Activated naive CD4-positive, alpha-beta T cell treated with anti-CD3 and anti-CD28 coated beads, Interleukin-2, amount 50 U/mL, for 24 hours (primary cell): ENCODE data around the gene B4GAT1.
"Not testable (repeated sequence)": the region's sequence is repeated elsewhere in the genome, so short reads cannot be mapped to it uniquely, and the experiment has no call there.

Source experiments
- H3K27ac Mint-ChIP-seq: one replicate; pipeline ENCODE4 v1.8.0; 2021; ENCODE audit warnings: mild to moderate bottlenecking, mixed read lengths
- H3K27me3 Mint-ChIP-seq: one replicate; pipeline ENCODE4 v1.8.0; 2021; ENCODE audit warnings: mixed read lengths
- H3K36me3 Mint-ChIP-seq: one replicate; pipeline ENCODE4 v1.8.0; 2021; ENCODE audit warnings: mixed read lengths
- H3K4me1 Mint-ChIP-seq: one replicate; pipeline ENCODE4 v1.8.0; 2021; ENCODE audit warnings: mixed read lengths
- H3K4me3 Mint-ChIP-seq: one replicate; pipeline ENCODE4 v1.8.0; 2021; ENCODE audit warnings: mild to moderate bottlenecking, mixed read lengths
- H3K9me3 Mint-ChIP-seq: one replicate; pipeline ENCODE4 v1.8.0; 2021; ENCODE audit warnings: mixed read lengths

B4GAT1 gene

DNA sequence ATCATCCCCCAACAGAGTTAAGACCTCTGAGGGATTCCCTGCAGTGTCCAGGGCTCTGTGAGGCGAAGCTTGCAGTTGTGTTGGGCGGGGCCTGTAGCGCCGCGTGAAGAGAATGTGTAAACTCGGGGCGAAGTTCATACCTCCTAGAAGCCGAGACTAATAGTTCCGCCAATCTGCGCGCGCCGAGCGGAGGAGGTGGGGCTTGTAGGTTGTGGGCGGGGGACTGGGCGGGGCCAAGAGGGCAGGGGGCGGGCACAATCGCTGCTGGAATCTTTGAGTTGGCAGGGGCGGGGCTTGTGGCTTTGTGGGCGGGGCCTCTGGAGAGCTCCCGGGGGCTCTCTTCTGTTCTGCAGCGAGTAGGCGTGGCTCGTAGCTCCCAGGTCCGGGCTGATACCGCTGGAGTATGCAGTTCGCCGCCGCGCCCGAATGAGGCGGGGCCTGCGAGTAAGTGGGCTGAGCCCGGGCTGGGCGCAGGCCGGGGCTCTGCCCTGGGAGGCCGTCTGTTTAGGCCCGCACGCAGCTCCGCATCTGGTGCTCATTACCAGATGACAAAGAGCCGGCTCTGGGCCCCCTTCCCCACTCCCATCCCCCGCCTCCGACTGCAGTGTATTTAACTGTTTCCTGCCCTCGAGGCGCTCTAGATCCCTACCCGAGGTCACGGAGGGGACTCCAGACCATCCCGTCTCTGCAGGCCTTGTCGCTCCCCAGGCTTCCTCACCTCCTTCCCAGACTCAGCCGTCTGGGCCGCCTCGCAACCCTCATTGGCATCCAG is 34.7 kb downstream of the B4GAT1 start:
- H3K27ac Mint-ChIP-seq, result peak overlapping the region; percentile 92
- peaks cover 42% of the 10 kb centered on the region for H3K4me1 Mint-ChIP-seq
- H3K36me3 Mint-ChIP-seq, result no peaks in the 10 kb centered on the region
- no peaks in the 10 kb centered on the region for H3K27me3 Mint-ChIP-seq
- no peaks in the 10 kb centered on the region for H3K9me3 Mint-ChIP-seq
- H3K4me3 Mint-ChIP-seq, result peak overlapping the region; percentile 91

DNA sequence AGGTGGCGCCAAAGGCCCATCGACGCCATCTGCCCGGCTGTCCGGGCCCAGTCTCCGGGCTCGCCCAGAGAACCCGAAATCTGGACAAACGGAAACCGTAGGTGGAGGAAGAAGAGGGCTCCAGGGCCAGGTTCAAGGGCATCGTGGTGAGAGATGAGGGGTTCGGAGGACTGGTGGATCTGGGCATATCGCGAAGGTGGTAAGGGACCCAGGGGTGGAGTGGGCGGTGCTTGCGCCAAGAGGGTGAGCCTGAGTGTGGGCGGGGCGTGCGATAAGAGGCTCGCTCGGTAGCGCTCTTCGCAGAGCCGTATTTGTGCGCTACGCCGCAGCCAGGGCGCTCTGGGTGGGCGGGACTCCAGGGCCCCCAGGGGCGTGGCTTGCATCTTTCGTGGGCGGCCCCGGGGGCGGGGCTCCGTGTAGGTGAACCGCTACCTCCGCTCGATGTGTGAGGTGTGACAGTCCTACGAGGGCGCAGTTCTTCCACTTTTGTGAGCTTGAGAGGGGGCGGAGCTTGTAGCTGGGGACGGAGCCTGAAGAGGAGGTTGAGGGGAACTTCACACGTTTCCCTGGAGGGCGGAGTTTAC is 35.4 kb downstream of the B4GAT1 start:
- no peaks in the 10 kb centered on the region for H3K36me3 Mint-ChIP-seq
- no peaks in the 10 kb centered on the region for H3K9me3 Mint-ChIP-seq
- no peaks in the 10 kb centered on the region for H3K27me3 Mint-ChIP-seq
- H3K27ac Mint-ChIP-seq, result peak overlapping the region; percentile 92
- peaks cover 36% of the 10 kb centered on the region for H3K4me1 Mint-ChIP-seq
- peak overlapping the region; percentile 91 for H3K4me3 Mint-ChIP-seq

DNA sequence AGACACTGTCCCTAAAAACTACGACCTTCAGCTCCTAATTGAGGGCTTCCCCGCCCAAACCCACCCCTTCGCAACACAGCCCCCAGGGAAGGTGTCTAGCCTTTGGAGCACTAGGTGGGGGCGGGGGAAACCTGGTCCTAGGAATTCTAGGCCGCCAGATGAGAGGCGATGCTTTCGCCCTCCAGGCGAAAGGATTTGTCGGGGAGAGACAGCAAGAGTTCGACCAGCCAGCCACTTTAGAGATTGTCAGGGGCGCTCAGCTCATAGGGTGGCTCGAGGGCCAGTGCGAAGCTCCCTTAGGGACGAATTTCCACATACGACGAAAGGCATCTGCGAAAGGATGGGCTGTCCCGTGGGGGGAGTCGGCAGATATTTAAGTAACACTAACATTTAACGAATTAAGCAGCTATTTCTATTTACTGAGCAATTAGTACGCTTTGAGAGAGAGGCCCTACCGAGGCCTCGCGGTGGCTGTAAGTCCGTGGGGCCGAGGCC is 35.9 kb downstream of the B4GAT1 start:
- Mint-ChIP-seq H3K27ac (peak overlapping the region; percentile 92), H3K4me1 (peaks cover 36% of the 10 kb centered on the region), H3K27me3 (no peaks in the 10 kb centered on the region), H3K4me3 (peak overlapping the region; percentile 91), H3K36me3 (no peaks in the 10 kb centered on the region), H3K9me3 (no peaks in the 10 kb centered on the region)

DNA sequence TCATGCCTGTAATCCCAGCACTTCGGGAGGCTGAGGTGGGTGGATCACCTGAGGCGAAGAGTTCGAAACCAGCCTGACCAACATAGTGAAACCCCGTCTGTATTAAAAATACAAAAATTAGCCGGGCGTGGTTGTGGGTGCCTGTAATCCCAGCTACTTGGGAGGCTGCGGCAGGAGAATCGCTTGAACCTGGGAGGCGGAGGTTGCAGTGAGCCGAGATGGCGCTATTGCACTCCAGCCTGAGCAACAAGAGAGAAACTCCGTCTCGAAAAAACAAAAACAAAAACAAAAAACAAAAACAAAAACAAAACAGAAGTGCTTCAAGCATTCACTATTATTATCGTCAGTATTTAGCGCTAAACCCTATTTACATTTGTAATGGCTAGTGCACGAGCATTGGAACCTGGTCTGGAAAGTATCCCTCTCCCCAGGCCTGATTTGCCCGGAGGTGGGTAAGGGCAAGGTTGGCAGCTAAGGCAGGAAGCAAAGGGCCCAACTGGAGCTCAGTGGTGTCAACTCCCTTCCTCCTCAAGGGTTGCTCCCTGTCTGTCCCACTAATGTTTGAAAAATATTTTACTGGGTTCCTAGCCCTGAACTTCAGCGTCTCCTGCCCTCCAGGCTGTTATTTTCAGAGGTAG is 36.5 kb downstream of the B4GAT1 start:
- peak overlapping the region; percentile 23 for H3K27ac Mint-ChIP-seq
- not testable (repeated sequence) for H3K4me3 Mint-ChIP-seq, H3K27me3 Mint-ChIP-seq

DNA sequence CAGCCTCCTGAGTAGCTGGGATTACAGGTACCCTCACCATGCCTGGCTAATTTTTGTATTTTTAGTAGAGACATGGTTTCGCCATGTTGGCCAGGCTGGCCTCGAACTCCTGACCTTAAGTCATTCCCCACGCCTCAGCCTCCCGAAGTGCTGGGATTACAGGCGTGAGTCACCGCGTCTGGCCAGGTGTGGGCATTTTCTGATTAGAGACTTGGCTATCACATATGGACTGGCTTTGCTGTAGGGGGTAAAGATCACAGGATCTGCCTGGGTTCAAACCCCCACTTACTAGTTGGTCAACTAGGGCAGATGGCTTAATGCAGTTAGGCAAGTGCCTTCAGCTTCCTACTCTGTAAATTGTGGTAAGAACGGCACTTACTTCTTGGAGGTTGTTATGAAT is 37.1 kb downstream of the B4GAT1 start:
- Mint-ChIP-seq H3K27me3 (no peaks in the 10 kb centered on the region), H3K36me3 (no peaks in the 10 kb centered on the region), H3K27ac (no peak overlapping the region), H3K4me3 (no peak overlapping the region), H3K4me1 (peaks cover 25% of the 10 kb centered on the region), H3K9me3 (no peaks in the 10 kb centered on the region)

More for the DNA sequence above, 36.5 kb downstream of the B4GAT1 start:
- peaks cover 31% of the 10 kb centered on the region for H3K4me1 Mint-ChIP-seq
- not testable (repeated sequence) for H3K36me3 Mint-ChIP-seq, H3K9me3 Mint-ChIP-seq

DNA sequence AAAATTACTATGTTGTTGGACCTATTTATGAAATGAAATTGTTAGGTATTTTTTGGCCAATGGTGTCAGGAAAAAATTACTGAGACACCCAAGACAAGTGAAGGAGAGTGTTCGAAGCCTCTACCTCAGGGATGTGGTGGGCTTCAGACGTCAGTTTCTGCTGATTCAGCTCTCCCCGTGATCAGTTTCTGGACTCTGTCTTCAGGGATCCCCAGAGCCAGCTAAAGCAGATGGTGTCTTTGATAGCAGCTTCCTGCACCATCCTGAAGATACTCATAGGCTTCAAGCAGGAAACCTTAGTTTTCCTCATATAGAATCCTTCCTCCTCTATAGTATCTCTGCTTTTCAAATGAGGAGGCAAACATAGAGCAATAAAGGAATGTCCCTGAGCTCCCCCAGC is 38.0 kb downstream of the B4GAT1 start:
- H3K4me3 Mint-ChIP-seq, result no peak overlapping the region
- H3K4me1 Mint-ChIP-seq, result peaks cover 18% of the 10 kb centered on the region
- no peaks in the 10 kb centered on the region for H3K27me3 Mint-ChIP-seq
- no peaks in the 10 kb centered on the region for H3K36me3 Mint-ChIP-seq
- H3K9me3 Mint-ChIP-seq, result no peaks in the 10 kb centered on the region
- peak overlapping the region; percentile 8 for H3K27ac Mint-ChIP-seq

DNA sequence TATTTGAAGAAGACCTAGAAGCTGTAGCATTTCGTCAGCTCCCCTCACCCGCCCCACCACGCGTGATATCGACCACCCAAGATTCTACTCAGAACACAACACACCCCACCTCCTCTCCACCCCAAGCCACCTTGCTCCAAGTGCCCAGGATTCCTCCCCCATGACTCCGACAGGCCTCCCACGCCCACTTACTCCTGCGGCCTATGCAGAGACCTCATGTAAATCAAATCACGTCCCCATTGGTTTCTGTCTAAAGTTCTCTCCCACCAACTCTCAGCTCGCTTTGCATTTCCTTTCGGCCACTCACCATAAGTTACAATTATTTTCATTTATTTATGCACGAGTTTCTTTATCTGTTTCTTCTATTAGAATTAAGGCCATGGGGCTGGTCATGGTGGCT is 44.8 kb downstream of the B4GAT1 start:
- H3K27ac Mint-ChIP-seq, result peak overlapping the region; percentile 55
- no peaks in the 10 kb centered on the region for H3K9me3 Mint-ChIP-seq
- no peaks in the 10 kb centered on the region for H3K27me3 Mint-ChIP-seq
- H3K4me1 Mint-ChIP-seq, result no peaks in the 10 kb centered on the region
- H3K4me3 Mint-ChIP-seq, result no peak overlapping the region
- H3K36me3 Mint-ChIP-seq, result no peaks in the 10 kb centered on the region

DNA sequence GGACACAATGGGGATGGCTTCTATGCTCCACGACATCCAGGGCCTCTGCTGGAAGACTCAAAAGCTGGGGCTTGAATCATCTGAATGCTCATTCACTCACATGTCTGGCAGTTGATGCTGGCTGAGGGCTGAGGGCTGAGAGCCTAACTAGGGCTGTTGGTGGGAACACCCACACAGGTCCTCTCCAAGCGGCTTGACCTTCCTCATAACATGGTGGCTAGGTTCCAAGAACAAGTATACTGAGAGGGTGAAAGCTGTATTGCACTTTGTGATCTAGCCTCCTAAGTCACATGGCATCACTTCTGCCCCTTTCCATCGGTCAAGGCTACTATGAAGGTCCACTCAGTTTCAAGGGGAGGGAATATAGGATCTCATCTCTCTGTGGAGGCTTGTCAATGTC is 48.2 kb downstream of the B4GAT1 start:
- no peak overlapping the region for H3K27ac Mint-ChIP-seq
- H3K9me3 Mint-ChIP-seq, result no peaks in the 10 kb centered on the region
- no peak overlapping the region for H3K4me3 Mint-ChIP-seq
- no peaks in the 10 kb centered on the region for H3K36me3 Mint-ChIP-seq
- no peaks in the 10 kb centered on the region for H3K4me1 Mint-ChIP-seq
- peaks cover 2% of the 10 kb centered on the region for H3K27me3 Mint-ChIP-seq

DNA sequence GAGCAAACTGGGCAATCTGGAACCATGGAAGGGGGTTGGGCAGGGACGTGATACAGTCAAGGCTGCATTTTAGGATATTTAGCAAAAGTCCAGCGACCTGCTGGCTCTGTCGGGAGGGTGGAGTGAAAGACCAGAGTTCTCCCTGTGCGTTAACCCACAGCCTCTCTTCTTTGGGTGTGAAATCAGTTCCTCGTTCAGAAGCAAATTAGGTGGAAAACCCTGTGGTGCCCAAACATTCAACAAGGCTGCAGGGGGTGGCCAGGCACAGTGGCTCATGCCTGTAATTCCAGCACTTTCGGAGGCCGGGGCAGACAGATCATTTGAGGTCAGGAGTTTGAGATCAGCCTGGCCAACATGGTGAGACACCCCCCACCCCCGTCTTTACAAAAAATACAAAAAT is 49.8 kb downstream of the B4GAT1 start:
- H3K27ac Mint-ChIP-seq, result no peak overlapping the region
- H3K4me3 Mint-ChIP-seq, result no peak overlapping the region
- H3K9me3 Mint-ChIP-seq, result no peaks in the 10 kb centered on the region
- peaks cover 4% of the 10 kb centered on the region for H3K4me1 Mint-ChIP-seq
- H3K36me3 Mint-ChIP-seq, result no peaks in the 10 kb centered on the region
- H3K27me3 Mint-ChIP-seq, result peaks cover 11% of the 10 kb centered on the region
